ENCODE results near the gene PCDH10.

PCDH10 gene

DNA sequence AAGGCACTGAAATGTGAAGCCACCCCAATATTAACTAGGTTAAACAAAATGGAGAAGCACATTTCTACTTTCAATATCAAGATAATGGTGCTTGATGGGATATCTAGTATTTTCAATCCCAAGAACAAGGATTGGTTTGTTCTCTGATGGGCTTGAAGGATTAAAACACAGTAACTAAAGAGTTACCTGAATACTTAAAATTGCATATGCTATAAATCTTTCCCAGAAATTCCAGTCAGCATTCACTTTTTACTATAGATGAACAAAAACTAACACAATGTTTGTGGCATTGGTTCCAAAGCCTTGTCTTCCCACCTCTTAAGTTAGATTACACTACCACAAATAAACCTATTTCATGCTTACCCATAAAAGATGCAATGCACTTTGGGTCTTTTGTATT, 3.9 kb upstream of the PCDH10 start:
- TF ChIP-seq, protein P1, sequence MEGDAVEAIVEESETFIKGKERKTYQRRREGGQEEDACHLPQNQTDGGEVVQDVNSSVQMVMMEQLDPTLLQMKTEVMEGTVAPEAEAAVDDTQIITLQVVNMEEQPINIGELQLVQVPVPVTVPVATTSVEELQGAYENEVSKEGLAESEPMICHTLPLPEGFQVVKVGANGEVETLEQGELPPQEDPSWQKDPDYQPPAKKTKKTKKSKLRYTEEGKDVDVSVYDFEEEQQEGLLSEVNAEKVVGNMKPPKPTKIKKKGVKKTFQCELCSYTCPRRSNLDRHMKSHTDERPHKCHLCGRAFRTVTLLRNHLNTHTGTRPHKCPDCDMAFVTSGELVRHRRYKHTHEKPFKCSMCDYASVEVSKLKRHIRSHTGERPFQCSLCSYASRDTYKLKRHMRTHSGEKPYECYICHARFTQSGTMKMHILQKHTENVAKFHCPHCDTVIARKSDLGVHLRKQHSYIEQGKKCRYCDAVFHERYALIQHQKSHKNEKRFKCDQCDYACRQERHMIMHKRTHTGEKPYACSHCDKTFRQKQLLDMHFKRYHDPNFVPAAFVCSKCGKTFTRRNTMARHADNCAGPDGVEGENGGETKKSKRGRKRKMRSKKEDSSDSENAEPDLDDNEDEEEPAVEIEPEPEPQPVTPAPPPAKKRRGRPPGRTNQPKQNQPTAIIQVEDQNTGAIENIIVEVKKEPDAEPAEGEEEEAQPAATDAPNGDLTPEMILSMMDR (IDR thresholded peaks at IDR 0.05; ENCODE audit: low read depth, low read length, missing control alignments), result no peak
- no peak overlapping the region for H3K4me3 ChIP-seq (replicated peaks; ENCODE audit: low read depth, low read length)
- no peak for DNase-seq (ENCODE audit: extremely low read depth, low read depth)

DNA sequence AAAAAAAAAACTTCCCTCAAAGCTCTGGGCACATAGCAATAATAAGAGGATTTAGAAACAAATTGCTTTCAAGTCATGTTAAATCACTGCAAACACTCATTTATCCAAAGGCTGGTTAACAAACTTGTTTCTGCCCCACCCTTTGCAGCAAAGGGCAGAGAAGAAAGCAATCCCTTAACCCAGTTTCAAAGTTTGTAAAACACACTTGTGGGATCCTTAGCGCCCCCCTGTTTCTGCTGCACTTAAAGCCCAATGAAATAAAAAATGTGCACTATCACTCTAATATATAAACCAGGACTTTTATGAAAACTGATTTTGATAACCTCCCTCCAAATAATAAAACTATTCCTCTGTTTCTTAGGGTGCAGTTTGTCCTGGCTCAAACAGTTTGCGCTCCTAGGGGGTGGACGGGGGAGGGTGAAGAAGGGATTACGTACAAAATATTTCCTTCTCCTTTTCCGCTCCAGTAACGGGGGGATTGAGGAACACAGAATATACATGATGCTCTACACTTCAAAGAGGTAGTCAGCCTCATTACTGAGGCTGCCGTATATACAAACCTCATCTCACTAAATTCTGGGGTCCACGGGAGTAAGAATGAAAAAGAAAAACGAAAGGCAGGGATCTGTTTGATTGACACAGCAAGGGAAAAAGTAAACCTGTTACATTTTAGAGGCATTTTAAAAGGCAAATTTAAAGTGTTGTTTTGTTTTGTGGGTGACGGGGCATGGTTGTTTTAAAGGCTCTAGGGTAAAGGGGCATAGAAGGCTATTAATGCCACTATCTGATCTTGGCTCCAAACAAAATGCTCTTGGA, 3.1 kb upstream of the PCDH10 start:
- no peak for DNase-seq (ENCODE audit: extremely low read depth, low read depth)
- peak overlapping the region; percentile 17; the same call in 1 of the 2 replicates for H3K4me3 ChIP-seq (replicated peaks; ENCODE audit: low read depth, low read length)
- TF ChIP-seq, protein P1 (IDR thresholded peaks at IDR 0.05; ENCODE audit: low read depth, low read length, missing control alignments), result no peak

DNA sequence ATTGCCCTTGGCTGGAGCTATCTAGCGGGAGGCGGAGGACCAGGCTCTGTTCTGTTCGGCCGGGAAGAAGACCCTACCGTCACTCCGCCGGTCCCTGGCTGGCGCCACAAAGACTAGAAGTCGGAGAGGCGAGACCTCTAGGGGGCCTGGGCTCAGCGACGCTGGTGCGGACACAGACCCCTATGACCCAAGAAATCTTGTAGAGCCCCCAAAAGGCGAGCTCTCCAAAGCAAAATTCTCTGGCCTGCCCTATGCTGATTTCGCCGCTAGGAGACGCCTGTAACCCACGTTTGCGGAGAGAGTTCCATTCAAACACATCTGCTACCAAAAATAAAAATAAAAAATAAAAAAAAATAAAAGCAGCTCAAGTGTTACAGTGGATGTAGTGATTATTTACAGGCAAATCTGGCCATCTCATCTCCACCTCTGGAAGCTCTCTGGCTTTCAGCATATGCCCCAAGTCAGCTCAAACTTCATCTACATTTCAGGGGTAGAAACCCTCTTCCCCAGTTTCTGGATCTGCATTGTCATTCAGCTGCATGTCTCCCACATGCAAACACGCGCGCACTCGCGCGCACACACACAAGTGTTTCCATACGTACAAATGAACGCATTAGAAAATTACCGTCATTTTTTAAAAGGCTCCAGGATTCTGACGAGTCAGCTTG, 2.4 kb upstream of the PCDH10 start:
- TF ChIP-seq, protein P1 (IDR thresholded peaks at IDR 0.05; ENCODE audit: low read depth, low read length, missing control alignments), result peak; percentile 93
- no peak for DNase-seq (ENCODE audit: extremely low read depth, low read depth)
- peak overlapping the region; percentile 17; the same call in 1 of the 2 replicates for H3K4me3 ChIP-seq (replicated peaks; ENCODE audit: low read depth, low read length)

DNA sequence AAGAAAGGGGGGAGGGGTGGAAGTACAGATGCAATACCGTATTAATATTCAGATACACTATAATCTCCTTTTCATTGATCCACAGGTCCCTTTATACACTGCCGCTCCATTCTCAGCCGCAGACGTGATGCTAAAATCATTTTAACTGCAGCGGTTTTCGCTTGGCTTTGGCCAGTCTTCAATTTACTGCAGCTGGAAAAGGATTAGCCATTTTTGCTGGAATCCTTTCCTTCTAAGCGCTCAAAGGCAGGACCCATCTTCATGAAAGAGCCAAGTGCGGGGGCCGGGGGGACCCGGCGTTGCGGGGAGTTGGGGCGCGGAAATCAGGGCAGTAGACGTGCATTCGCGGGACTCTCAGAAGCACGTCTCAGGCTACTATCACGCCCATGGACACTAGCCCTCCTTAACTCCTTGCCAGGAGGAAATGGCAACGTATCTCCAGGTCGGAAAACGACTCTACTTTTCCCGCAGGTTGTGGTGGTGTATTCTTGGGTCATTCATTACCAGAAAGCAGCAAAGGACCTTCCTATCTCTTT, 1.7 kb upstream of the PCDH10 start:
- DNase-seq (ENCODE audit: extremely low read depth, low read depth), result no peak
- TF ChIP-seq, protein P1 (IDR thresholded peaks at IDR 0.05; ENCODE audit: low read depth, low read length, missing control alignments), result no peak
- peak overlapping the region; percentile 11; the same call in 1 of the 2 replicates for H3K4me3 ChIP-seq (replicated peaks; ENCODE audit: low read depth, low read length)

DNA sequence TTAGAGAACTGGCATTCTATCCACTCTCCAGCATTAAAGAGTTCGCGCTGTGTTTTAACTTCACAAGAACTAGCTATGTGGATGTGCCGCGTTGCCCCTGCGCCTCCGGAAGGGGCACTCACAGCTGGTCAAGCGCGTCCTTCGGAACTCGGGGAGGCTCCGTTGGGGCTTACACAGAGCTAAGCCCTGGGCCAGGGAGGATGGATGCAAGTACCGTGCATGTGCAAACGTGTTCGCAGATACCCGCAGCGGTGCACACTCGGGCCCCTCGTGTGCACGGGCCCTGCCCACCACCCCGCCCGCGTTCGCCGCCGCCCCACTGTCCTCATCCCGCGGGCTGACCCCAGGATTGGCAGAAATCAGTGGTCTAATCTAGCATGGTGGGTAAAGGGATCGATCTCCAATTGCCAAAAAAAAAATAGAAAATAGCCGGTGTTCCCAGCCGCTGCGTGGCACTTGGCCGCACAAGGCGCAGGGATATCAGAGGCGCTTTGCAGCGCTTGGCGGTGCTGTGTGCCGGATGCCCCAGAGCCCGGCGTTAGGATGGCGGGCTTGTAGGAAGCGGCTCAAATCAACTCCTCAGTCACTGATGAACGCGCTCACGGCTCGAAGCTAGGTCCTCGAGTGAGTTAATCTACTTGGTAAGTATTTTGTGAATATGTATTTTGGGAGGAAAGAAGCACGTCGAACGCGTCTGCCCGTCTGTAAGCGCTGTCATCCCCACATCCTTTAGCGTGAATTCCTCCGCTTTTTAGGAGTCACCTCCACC, 989 bp upstream of the PCDH10 start:
- TF ChIP-seq, protein P1 (IDR thresholded peaks at IDR 0.05; ENCODE audit: low read depth, low read length, missing control alignments), result no peak
- peak overlapping the region; percentile 30; the same call in 1 of the 2 replicates for H3K4me3 ChIP-seq (replicated peaks; ENCODE audit: low read depth, low read length)
- DNase-seq (ENCODE audit: extremely low read depth, low read depth), result no peak

DNA sequence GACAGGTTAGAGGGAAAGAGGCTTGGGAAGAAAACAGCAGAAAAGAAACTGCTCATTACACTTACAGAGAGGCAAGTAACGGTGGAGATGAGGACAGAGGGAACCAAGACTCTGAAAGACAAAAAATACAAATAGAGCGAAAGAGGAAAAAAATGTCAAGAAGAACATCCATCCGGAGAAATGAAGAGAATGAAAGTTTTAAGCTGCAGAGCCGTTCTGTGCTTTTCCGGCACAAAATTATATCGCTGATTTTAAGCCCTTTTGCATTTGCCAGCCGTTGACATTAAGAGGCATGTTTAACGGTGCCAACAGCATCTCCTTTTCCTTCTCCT, 236 bp downstream of the PCDH10 start:
- DNase-seq (ENCODE audit: extremely low read depth, low read depth), result no peak
- TF ChIP-seq, protein P1 (IDR thresholded peaks at IDR 0.05; ENCODE audit: low read depth, low read length, missing control alignments), result no peak
- peak overlapping the region; percentile 30 for H3K4me3 ChIP-seq (replicated peaks; ENCODE audit: low read depth, low read length)
